GM19463 (cell line): Measurements from ENCODE around the gene RALGPS1.

ENCODE experiments used
- ATAC-seq: cut with Tn5 transposase; IDR thresholded peaks from one replicate; pipeline ENCODE4 v1.9.1; 2021; ENCODE audit warnings: mild to moderate bottlenecking, moderate library complexity; ENCODE audit not compliant: unreplicated experiment

The RALGPS1 gene

DNA sequence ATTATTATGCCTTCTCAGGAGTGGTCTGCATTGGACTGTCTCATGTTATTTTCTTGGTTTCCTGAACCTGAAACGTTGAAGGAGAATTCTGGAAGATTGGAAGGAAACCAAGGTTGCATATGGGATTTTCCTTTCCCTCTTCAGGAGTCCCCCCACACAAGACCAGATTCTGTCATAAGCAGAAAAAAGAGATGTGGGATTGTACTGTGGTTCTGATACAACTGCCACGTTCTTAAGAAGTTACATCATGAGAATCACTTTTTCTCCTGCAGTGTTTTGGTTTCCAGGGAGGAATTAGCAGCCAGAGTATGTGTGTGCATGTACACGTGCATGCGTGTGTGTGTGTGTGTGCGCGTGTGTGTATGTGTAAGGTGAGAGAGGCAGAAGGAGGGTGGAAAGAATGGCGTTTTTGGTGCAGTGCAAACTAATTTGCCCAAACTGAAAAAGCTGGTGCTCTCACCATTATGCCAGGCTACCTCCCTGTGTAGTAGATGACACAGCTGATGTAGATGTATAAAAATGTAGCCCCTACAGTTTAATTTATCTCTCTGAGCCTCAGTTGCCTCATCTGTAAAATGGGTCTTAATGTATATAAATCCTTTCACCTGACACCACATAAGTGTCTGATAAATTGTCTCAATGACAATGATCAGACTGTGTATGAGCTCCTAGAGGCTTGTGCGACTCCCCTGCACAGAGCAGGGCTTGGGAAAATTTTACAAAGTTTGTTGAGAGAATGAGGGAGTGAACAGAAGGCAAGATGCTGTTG, 38.6 kb downstream of the RALGPS1 start:
- no peak for ATAC-seq

DNA sequence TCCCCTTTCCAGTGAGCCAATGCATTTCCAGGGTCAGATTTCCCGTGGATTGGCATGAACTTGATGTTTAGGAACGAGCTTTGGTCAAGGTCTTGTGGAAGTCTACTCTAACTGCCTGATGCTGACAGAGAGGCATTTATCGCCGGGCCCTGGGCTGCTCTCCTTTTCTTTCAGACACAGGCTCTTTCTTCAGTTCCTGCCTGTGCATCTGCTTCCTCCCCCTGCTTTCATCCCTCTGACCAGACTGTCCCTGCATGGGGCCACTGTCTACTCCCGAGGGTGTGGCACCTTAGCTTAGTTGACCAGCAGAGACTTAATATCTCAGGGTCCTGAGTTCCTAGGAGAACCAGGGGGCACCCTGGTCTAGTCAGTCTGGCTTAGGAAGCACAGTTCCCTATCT, 41.2 kb downstream of the RALGPS1 start:
- ATAC-seq = no peak

DNA sequence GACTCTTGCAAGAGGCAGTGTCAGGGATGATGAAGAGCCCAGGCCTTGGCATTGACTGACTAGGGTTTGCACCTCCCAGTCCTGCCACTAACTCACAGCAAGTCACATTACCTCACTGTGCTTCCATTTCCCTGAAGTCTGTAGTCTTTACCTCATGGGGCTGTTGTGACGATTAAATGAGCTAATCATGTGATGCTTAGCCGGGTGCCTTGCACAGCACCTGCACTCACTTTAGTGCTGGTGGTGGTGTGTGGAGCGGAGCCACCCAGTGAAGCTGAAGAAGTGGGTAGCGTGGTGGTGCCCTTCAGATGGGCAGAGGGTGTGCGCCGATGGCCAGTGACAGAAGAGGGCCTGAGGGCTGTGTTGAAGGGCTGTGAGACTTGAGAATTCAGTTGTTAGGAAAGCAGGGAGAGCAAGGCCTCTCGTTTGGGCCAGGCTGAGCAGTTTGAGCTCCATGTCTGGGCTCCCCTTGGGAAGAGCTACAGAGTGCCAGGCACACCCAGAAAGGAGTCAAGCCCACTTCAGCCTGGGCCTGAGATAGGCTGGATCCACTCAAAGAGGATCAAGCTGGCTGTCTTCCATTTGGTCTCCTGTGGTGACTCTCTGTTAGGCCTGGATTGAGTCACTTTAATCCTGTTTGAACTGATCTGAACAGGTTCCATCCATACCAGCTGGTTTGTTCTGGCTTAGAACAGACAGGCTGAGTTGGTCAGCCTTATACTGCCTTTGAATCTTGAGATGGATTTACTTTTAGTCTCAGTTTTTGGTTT, 42.5 kb downstream of the RALGPS1 start:
- ATAC-seq = no peak

DNA sequence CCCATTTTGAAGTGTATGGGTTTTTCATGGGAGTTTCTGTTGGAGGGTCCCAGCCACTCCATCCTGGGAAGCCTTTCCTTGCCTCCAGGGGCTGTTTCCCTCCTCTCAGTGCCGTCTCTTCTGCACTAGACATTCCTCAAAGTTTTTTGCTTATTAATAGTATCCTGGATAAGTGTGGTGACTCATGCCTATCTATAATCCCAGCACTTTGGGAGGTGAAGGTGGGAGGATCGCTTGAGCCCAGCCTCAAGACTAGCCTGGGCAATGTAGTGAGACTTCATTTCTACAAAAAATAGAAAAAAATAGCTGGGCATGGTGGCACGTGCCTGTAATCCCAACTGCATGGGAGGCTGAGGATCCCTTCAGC, 43.1 kb downstream of the RALGPS1 start:
- no peak for ATAC-seq

DNA sequence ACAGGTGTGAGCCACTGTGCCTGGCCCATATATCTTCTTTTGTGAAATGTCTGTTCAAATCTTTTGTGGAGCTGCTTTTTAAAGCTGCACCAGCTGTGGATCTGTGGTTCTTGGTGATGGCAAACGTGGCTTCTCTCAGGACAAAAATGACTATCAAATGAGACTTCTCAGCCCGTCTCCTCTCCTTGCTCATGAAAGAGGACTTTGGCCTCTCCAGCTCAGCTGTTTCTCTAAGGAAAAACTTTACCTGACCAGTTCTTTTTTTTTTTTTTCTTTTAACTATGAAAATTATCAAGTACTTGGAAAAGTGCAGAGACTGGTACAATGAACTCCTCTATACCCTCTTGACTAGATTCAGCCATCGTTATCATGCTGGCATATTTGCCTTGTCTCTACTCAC, 44.8 kb downstream of the RALGPS1 start:
- ATAC-seq = no peak

DNA sequence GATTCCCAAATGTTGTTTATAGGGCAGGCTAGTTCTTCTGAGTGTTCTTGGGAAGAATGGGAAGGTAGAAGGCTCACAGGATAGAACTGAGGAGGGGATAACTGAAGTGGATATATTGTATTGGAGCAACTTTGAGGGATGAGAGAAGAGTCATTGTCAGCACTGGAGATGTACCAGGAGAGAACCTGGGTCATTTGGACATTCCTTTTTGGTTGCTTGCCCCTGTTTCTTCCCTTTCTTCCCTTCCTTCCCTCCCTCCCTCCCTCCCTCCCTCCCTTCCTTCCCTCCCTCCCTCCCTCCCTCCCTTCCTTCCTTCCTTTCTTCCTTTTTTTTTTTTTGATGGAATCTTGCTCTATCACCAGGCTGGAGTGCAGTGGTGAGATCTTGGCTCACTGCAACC, 45.3 kb downstream of the RALGPS1 start:
- ATAC-seq = no peak

DNA sequence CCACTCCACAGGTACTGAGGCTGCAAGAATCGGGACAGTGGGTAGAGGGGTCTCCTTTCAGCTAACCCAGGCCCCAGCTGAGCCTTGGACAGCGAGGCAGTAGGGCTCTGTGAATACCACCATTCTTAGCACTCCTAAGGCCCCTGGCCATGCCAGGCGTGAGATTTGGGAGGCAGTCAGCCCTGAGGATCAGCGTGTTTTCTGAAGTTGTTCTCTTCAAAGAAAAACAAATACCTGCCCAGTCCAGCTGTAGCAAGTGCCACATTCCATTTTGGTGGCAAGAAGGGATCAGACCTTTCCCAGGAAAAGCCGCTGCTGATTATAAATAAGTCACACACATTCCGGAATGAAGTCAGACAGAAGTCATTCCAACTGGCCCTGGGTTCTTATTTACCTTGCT, 47.8 kb downstream of the RALGPS1 start:
- no peak for ATAC-seq

DNA sequence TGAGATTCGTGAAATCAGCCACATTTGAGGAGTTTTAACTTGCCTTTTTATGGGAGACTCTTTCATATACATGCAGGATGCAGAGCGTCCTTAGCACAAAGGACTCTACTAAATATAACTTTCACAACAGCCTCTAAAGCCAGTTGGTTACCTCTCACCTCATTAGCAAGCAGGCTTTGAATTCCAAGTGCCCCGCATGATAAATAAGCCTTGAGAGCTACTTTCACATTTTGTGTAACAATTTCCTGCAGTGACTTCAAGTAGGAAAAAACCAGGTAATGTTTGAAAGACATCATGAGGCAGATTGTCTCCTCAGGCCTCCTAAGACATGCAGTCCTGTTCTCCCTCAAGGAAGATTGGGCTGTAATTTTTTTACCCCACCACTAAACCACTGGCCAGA, 50.5 kb downstream of the RALGPS1 start:
- ATAC-seq = no peak

DNA sequence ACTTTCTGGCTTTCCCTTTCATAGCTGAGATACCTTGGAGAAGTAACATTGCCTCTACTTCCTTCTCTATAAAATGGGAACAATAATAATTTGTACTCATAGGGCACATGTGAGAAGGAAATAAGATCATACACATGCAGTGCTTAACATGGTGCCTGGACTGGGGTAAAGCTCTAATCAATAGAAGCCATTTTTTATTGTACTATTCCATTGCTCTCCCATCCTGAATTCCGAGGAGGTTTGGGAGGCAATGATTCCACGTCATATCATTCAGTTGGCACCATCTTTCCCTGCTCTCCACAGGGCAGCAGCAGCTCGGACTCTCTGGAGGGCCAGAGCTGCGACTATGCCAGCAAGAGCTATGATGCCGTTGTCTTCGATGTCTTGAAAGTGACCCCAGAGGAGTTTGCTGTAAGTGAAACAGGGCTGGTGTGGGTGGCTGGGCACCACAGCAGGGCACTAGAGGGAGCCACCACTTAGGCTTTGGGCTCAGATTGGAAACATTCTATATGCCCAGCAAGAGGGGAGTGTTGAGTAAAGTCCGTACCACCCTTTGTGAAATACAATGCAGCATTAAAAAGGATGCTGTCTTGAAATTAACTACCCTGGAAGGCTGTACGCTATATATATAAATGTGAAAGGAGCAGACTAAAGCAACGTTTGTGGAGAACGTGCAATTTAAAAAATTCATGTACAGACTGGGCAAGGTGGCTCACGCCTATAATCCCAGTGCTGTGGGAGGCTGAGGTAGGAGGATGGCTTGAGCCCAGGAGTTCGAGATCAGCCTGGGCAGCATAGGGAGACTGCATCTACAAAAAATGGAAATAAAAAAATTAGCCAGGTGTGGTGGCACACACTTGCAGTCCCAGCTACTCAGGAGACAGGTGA, 51.2 kb downstream of the RALGPS1 start:
- no peak for ATAC-seq

DNA sequence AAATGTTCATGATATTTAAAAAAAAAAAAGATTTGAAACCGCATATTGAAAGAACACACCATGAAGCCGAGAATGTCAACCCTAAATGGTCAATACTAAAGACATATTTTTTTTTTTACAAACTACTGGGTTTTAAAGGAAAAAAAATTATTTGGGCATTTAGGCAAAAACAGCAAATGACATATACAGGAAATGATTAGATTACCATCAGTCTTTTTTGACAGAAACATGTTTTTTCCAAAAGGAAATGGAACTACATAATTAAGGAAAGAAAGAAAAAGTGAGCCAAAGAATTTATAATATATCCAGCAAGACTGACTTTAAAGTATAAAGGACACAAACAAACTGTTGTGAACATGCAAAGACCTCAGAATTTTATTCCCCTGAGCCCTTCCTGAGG, 56.7 kb downstream of the RALGPS1 start:
- ATAC-seq = no peak

DNA sequence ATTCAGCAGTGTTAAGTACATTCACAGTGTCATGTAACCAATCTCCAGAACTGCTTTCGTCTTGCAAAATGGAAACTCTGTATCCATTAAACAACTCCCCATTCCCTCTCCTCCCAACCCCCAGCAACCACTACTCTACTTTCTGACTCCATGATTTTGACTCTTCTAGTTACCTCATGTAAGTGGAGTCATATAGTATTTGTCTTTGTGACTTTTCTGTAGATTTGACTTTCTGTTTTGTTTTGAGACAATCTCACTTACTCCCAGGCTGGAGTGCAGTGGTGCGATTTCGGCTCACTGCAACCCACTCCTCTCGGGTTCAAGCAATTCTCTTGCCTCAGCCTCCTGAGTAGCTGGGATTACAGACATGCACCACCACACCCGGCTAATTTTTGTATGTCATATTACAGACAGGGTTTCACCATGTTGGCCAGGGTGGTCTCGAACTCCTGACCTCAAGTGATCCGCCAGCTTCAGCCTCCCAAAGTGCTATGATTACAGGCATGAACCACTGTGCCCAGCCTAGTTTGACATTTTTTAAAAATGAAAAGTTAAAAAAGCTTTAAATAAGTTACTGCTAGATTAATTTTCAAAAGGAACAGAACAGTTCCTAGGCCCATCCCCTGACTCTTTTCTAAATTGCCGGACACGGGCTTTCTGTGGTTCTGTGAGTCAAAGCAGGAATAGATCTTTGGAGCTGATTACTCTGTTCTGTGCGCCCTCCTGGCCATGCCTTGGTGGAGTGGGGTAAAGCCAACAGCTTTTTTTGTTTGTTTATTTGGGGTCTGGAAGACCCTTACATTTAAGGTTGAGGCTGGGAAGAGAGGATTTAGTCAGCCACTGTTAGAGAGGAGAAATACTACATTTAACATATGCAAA, 59.3 kb downstream of the RALGPS1 start:
- ATAC-seq = no peak

DNA sequence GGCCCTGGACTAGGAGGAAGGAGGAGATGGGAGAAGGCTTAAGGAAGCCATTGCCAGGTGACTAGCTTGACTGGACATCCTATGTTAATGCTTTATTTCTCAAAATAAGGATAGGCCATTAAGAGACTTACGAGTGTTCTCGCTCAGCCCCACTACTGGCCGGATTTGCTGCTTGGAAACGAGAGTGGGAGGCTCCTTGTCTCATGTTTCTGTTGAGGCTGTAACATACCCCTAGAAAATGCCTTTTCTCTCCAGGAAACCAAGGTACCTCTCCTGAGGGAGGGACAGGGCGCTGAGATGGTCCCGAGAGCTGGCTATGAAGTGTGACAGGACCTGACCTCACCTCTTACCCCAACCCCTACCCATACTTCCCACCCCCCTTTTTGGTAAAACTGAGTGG, 60.0 kb downstream of the RALGPS1 start:
- no peak for ATAC-seq

DNA sequence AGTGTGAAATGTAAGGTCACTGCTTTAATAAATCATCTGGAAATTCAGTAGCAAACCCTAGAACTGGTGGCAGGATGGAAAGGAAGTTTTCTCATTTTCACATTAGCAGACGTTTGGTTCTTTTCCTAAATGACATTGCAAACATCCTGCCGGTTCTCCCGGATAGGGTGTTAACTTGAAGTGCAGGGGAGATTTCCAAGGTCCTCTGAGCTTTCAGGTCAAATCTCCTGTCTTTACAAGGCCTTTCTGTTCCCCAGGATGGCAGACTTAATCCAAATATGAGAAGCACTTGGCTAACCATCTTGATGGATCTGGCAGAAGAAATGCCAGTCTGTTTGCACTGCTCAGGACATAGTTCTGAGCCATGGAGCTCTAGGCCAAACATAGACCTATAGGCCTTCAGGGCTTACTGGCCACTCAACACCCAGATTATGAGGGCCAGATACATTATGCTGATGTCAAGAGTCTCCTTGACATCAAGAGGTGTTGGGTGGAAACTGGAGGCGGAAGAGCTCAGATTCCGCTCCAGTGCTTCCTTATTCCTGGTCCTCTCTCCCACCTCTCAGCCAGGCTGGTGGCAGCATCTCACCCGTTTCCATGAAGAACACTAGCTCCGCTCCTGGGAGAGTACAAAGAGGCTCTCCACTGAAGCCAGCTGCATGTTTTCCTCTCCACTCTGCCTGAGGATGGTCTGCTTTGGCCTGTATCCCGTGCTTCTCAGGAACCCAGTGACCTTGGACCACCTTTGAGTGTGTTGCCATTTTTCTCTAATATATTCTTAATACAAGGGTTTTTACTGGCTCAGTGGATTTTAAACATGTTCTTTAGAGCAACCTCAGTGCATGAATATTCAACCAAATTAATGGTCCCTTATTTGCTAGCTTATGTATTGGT, 61.0 kb downstream of the RALGPS1 start:
- ATAC-seq = no peak

DNA sequence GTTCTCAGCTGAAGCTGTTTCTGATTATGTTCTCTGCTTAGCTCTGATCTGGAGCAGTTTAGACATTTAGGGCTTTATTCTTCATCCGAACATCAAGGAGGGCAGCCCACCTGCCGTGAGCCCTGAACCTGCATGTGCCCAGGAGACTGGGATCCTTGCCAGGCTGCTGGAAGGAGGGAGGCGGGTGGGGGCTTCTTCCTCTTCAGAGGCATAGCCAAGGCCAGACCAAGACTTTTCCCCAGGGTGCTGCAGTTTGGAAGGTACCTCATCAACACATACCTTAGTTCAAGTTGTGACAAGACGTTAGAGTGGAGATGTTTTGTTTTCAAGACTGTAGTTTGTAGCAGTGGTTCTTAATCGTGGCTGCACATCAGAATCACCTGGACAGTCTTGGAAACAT, 64.9 kb downstream of the RALGPS1 start:
- no peak for ATAC-seq

DNA sequence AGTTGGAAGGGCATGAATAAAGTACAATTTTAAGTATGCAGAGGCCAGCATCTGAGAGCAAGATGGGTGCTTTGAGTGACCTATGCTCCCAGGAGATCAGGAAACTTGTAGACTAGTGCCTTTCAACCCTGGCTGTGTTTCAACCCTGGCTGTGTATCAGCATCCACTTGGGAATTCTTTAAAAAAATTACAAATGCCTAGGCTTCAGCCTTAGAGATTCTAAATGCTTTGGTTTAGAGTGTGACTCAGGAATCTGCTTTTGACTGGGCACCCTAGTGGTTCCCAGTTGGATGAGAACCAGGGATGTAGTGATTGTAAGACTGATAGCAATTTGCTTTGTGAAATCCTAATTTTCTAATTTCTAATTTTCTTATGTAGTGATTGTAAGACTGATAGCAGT, 65.6 kb downstream of the RALGPS1 start:
- ATAC-seq = no peak

DNA sequence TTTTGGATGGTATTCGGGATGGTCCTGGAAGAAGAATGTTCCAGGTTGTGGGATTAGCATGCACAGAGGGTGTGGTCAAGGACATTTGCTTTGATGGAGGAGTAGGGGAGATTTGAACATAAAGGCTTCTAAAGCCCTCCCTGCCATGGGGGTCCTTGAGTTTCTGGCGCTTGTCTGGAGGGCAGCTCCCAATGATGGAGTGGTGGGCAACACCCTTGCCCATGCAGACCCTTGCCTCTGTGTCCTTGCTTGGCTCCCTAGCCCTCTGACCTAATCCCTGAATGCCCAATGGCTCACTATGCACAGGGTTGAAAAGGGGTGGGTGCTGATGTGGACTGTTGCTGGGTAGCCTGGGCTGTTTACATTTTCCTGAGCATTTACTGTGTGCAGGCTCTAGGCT, 66.6 kb downstream of the RALGPS1 start:
- ATAC-seq = no peak

DNA sequence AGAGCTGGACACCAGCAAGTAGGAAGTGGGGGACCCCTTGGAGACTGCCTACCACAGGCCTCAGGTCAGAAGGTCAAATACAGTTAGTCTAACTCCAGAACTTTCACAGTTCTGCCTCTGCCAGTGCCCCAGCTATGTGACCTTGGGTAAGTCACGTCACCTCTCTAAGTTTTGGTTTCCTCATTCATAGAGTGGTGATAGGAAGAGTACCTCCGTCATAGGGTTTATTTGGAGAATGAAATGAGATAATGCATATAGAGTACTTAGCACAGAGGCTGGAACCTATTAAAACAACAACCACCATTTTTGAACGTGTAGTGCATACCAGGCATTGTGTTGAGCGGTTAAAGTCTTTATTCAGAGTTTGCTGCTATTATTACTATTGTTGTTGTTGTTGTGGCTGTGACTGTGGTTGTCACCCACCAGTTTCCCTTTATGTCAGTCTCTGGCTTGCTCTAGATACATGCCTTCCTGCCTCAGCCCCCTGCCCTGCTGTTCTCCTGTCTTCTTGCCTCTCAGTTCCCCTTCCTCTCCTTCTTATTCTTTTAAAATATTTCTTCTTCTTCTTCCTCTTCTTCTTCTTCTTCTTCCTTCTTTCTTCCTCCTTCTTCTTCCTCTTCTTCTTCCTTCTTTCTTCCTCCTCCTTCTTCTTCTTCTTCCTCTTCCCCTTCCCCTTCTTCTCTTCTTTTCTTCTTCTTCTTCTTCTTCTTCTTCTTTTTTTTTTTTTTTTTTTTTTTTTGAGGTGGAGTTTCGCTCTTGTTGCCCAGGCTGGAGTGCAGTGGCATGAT, 67.8 kb downstream of the RALGPS1 start:
- no peak for ATAC-seq

DNA sequence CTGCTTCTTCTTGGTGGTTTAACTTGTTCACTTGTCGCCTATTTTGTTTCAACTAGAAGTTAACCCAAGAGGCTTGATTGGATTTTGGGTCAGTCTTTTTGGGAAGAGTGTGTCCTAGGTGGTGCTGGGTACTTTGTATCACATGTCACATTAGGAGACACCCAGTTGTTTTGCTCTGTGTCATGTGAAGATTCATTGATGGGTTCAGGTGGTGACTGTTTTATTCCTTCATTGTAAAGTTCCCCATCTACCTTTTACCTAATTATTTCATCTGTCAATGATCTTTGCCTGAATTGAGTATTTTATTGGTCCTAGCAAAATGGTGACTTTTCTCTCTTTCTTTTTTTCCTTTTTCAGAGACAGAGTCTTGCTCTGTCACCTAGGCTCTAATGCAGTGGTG, 69.2 kb downstream of the RALGPS1 start:
- ATAC-seq = no peak

DNA sequence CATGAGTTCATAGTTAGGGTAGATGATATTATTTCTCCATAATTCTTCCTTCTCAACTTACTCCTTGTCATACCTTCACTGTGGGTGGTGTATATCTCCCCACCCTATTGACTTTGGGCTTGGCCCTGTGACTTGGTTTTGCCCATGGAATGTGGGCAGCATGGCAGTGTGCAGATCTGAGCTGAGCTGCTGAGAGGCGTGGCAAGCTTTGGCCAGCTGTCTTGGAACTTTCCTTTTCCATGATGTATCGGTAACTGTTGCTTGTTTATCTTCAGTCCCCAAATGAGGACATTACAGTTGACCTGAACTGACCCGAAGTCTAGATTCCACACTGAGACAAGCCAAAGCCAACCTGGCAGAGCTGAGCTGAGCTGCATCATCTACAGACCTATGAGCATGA, 70.4 kb downstream of the RALGPS1 start:
- ATAC-seq = no peak
